Measurements from ENCODE around the gene RBBP4.

The RBBP4 gene

GRCh38 chr1:32727876-32728275 is 76.9 kb downstream of the RBBP4 start:
- DNase-seq = no peak

GRCh38 chr1:32728413-32729077 is 77.5 kb downstream of the RBBP4 start:
- DNase-seq = no peak

GRCh38 chr1:32729254-32730046 is 78.4 kb downstream of the RBBP4 start:
- DNase-seq = no peak

GRCh38 chr1:32733582-32734321 is 82.7 kb downstream of the RBBP4 start:
- DNase-seq = no peak

All from NCI-H226 (cell line).